NB4 (cell line): ENCODE results near the gene ZDHHC1.

Source experiments
- TF ChIP-seq, protein P1 (sequence below): IDR thresholded peaks from one replicate; pipeline ENCODE4 v1.5.1; 2012; ENCODE audit warnings: low read depth, low read length
- TF ChIP-seq, protein P2 (sequence below): IDR thresholded peaks from 2 replicates; pipeline ENCODE4 v1.6.1; 2011; ENCODE audit warnings: low read depth, low read length

DNA sequence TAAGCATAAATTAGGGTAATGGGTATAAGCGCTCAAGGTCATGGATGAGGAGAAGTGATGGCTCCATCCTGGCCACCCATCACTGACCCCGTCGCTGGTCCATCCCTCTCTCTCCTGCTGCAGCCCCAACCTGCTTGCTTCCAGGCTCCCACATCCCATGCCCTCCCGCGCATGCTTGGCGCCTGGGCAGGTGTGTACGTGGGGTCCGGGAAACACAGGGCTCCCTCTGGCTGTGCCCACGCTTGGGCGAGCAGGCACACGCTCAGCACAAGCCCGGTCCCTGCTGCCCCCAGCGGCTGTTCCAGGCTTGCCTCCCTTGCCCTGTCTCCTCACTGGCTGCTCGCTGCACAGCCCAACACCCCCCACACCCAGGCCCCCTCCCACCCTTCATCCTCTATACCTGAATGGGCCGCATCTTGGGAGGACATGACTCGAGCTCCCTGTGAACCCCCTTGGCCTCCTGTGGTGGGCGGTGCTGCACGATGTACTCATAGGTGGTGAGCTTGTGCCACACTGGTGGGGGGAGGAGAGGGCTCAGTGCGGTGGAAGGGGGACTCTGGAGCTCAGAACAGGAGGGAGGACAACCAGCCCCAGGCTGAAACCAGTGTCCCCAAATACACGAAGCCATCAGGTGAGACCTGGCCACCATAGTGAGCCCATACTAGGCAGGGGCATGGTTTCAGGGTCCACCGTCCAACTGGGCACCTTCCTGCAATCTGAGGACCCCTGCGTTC, 18.3 kb downstream of the ZDHHC1 start:
- TF ChIP-seq, protein P1, sequence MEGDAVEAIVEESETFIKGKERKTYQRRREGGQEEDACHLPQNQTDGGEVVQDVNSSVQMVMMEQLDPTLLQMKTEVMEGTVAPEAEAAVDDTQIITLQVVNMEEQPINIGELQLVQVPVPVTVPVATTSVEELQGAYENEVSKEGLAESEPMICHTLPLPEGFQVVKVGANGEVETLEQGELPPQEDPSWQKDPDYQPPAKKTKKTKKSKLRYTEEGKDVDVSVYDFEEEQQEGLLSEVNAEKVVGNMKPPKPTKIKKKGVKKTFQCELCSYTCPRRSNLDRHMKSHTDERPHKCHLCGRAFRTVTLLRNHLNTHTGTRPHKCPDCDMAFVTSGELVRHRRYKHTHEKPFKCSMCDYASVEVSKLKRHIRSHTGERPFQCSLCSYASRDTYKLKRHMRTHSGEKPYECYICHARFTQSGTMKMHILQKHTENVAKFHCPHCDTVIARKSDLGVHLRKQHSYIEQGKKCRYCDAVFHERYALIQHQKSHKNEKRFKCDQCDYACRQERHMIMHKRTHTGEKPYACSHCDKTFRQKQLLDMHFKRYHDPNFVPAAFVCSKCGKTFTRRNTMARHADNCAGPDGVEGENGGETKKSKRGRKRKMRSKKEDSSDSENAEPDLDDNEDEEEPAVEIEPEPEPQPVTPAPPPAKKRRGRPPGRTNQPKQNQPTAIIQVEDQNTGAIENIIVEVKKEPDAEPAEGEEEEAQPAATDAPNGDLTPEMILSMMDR, result no peak
- TF ChIP-seq, protein P2, sequence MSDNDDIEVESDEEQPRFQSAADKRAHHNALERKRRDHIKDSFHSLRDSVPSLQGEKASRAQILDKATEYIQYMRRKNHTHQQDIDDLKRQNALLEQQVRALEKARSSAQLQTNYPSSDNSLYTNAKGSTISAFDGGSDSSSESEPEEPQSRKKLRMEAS, result no peak
